ENCODE results near the gene CCZ1.
"Not testable (repeated sequence)": the region's sequence is repeated elsewhere in the genome, so short reads cannot be mapped to it uniquely, and the experiment has no call there.

CCZ1 gene

GRCh38 chr7:5892498-5892897 lies 6.0 kb upstream of the CCZ1 start:
- FAIRE-seq, result no peak
- DNase-seq (ENCODE audit: insufficient read length, low spot score), result no peak

GRCh38 chr7:5897369-5897919 lies 1.1 kb upstream of the CCZ1 start:
- FAIRE-seq; DNase-seq (ENCODE audit: insufficient read length, low spot score): not testable (repeated sequence)

More at GRCh38 chr7:5892498-5892897, 6.0 kb upstream of the CCZ1 start:
- no peak for TF ChIP-seq POLR2A (IDR thresholded peaks at IDR 0.05; ENCODE audit: low read depth, low read length)

GRCh38 chr7:5903002-5903401 lies 4.5 kb downstream of the CCZ1 start:
- FAIRE-seq; DNase-seq (ENCODE audit: insufficient read length, low spot score): not testable (repeated sequence)

GRCh38 chr7:5904726-5905125 lies 6.2 kb downstream of the CCZ1 start:
- FAIRE-seq; DNase-seq (ENCODE audit: insufficient read length, low spot score): not testable (repeated sequence)

- DNase-seq (ENCODE audit: insufficient read length, low spot score); FAIRE-seq: not testable (repeated sequence)
Measured at GRCh38 chr7:5908835-5909234, 10.3 kb downstream of the CCZ1 start.

- FAIRE-seq; DNase-seq (ENCODE audit: insufficient read length, low spot score): not testable (repeated sequence)
Measured at GRCh38 chr7:5916529-5916928, 18.0 kb downstream of the CCZ1 start.

- FAIRE-seq; DNase-seq (ENCODE audit: insufficient read length, low spot score): not testable (repeated sequence)
Measured at GRCh38 chr7:5924180-5924579, 25.6 kb downstream of the CCZ1 start.

- FAIRE-seq; DNase-seq (ENCODE audit: insufficient read length, low spot score): not testable (repeated sequence)
Measured at GRCh38 chr7:5924630-5925029, 26.1 kb downstream of the CCZ1 start.

GRCh38 chr7:5926263-5926870 lies 27.8 kb downstream of the CCZ1 start:
- FAIRE-seq; DNase-seq (ENCODE audit: insufficient read length, low spot score): not testable (repeated sequence)

- FAIRE-seq; DNase-seq (ENCODE audit: insufficient read length, low spot score): not testable (repeated sequence)
Measured at GRCh38 chr7:5930290-5930689, 31.8 kb downstream of the CCZ1 start.

GRCh38 chr7:5931250-5931649 lies 32.7 kb downstream of the CCZ1 start:
- FAIRE-seq; DNase-seq (ENCODE audit: insufficient read length, low spot score): not testable (repeated sequence)

GRCh38 chr7:5931905-5932644 lies 33.5 kb downstream of the CCZ1 start:
- not testable (repeated sequence) for DNase-seq (ENCODE audit: insufficient read length, low spot score)
- FAIRE-seq, result peak; percentile 6

- not testable (repeated sequence) for DNase-seq (ENCODE audit: insufficient read length, low spot score); FAIRE-seq
Measured at GRCh38 chr7:5934945-5935450, 36.5 kb downstream of the CCZ1 start.

GRCh38 chr7:5963205-5963604 lies 64.7 kb downstream of the CCZ1 start:
- FAIRE-seq; DNase-seq (ENCODE audit: insufficient read length, low spot score): not testable (repeated sequence)

GRCh38 chr7:5963810-5964209 lies 65.3 kb downstream of the CCZ1 start:
- not testable (repeated sequence) for DNase-seq (ENCODE audit: insufficient read length, low spot score); FAIRE-seq

GRCh38 chr7:5970347-5970911 lies 71.9 kb downstream of the CCZ1 start, which contains the start of gene RSPH10B:
Gene RSPH10B (minus strand): TSS chr7:5970689. CDS start chr7:5967116, 3,573 bp downstream.
- FAIRE-seq; DNase-seq (ENCODE audit: insufficient read length, low spot score): not testable (repeated sequence)

- not testable (repeated sequence) for DNase-seq (ENCODE audit: insufficient read length, low spot score)
Measured at GRCh38 chr7:5973580-5973979, 75.0 kb downstream of the CCZ1 start.

More at GRCh38 chr7:5973580-5973979, 75.0 kb downstream of the CCZ1 start:
- FAIRE-seq, result not testable (repeated sequence)
